ENCODE data around the gene TRPV4. TPM values are rescaled to one million over a fixed set of nuclear protein-coding genes. Genes with fewer than 3 reads are reported as not detected.

TRPV4 gene
- total and polyA plus RNA-seq, 2 experiments from 2014 or later, result 0.66 to 1.1 TPM

- no peak for TF ChIP-seq CTCF (conservative IDR thresholded peaks at IDR 0.05; ENCODE audit: low read depth in 2 of 2)
- no peak for TF ChIP-seq ETS1 (IDR thresholded peaks at IDR 0.05)
These were observed 474 bp downstream of the TRPV4 start (continued) for GRCh38 chr12:109832541-109833306.

GRCh38 chr12:109831929-109832328, 1.3 kb downstream of the TRPV4 start:
- no peaks in the 10 kb centered on the region for H3K4me1 ChIP-seq (ENCODE audit: insufficient read depth)
- no peak overlapping the region for H3K4me2 ChIP-seq
- no peak overlapping the region for H3K27ac Mint-ChIP-seq
- H3K36me3 ChIP-seq (ENCODE audit: insufficient read depth), result no peaks in the 10 kb centered on the region
- ATAC-seq (no peak), DNase-seq (ENCODE audit: low spot score) (no peak)
- no peaks in the 10 kb centered on the region for H4K20me1 ChIP-seq (replicated peaks; ENCODE audit: insufficient read depth)
- no peaks in the 10 kb centered on the region for H3K9me2 ChIP-seq (ENCODE audit: insufficient read depth)
- no peaks in the 10 kb centered on the region for H3F3A ChIP-seq (replicated peaks; ENCODE audit: low read depth)
- no peaks in the 10 kb centered on the region for H3K9me3 Mint-ChIP-seq
- H3K27me3 ChIP-seq (ENCODE audit: insufficient read depth), result no peaks in the 10 kb centered on the region
- H3K4me1 Mint-ChIP-seq, result peaks cover 3% of the 10 kb centered on the region; the same call in 1 of the 3 replicates
- H2AFZ ChIP-seq, result no peak overlapping the region
- no peak overlapping the region for H3K27ac ChIP-seq (ENCODE audit: low read depth)
- peaks cover 5% of the 10 kb centered on the region for H3K27me3 Mint-ChIP-seq (ENCODE audit: insufficient read depth, low read depth, poor library complexity)
- no peak overlapping the region for H3K4me3 Mint-ChIP-seq
- H3K36me3 Mint-ChIP-seq (ENCODE audit: low read depth), result no peaks in the 10 kb centered on the region
- H3K79me2 ChIP-seq (replicated peaks; ENCODE audit: insufficient read depth), result no peaks in the 10 kb centered on the region
- H3K4me3 ChIP-seq, result no peak overlapping the region
- TF ChIP-seq CTCF (conservative IDR thresholded peaks at IDR 0.05; ENCODE audit: low read depth in 2 of 2) (no peak), ZNF462 (CRISPR knock-in tag; IDR thresholded peaks at IDR 0.05) (no peak), ZNF331 (CRISPR knock-in tag; IDR thresholded peaks at IDR 0.05; ENCODE audit: low read depth) (no peak), ZNF114 (CRISPR knock-in tag; IDR thresholded peaks at IDR 0.05) (no peak), EZH2 (IDR thresholded peaks at IDR 0.05; ENCODE audit: low read depth, unreplicated experiment) (no peak), POLR2AphosphoS5 (IDR thresholded peaks at IDR 0.05; ENCODE audit: low read depth) (no peak), NANOG (IDR thresholded peaks at IDR 0.05; ENCODE audit: borderline replicate concordance) (no peak), REST (IDR thresholded peaks at IDR 0.05; ENCODE audit: unreplicated experiment) (no peak)

All from GM23338 (cell line).